Measurements from ENCODE around the gene SCAMP1.

Gene SCAMP1

DNA sequence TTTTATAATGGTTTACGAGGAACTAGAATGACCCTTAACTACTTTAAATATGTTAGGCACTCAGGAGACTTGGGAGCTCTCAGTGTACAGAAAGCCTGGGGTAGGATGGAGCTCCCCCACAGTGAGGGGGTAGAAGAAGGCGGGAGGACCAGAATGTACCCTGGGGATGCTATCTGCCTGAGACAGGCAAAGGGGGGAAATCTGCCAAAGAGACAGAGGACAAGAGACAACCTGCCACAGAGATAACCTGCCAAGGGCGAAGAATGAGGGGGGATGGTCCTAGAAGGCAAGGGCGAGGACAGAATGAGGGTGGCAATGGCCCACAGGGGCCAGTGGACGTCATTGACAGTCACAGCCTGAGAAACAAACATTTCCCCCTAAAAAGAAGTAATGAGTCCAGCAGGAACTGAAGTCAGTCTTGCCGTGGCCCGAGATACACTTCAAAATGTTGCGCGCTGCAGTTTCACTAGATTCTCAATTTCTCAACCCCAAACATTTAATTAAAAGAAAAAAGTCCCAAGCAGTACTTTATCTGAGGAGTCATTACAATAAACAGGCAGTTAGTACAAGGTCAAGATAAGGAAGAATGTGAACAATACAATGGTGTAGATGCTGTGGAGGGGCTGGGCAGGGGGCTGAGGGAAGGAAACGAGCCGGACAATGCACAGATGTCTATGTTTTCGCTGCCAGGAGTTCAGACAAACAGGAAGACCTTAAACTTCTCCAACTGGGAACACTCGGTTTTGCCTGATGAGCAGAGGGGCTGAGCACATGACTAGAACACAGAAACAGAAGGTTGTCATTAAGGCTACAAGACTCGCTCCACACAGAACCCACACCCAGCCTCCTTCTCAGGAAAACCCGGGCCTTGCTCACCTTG lies 163.1 kb downstream of the SCAMP1 start:
- H3K9me3 ChIP-seq = no peaks in the 10 kb centered on the region
- no peaks in the 10 kb centered on the region for H3K36me3 ChIP-seq
- TF ChIP-seq, protein P1, sequence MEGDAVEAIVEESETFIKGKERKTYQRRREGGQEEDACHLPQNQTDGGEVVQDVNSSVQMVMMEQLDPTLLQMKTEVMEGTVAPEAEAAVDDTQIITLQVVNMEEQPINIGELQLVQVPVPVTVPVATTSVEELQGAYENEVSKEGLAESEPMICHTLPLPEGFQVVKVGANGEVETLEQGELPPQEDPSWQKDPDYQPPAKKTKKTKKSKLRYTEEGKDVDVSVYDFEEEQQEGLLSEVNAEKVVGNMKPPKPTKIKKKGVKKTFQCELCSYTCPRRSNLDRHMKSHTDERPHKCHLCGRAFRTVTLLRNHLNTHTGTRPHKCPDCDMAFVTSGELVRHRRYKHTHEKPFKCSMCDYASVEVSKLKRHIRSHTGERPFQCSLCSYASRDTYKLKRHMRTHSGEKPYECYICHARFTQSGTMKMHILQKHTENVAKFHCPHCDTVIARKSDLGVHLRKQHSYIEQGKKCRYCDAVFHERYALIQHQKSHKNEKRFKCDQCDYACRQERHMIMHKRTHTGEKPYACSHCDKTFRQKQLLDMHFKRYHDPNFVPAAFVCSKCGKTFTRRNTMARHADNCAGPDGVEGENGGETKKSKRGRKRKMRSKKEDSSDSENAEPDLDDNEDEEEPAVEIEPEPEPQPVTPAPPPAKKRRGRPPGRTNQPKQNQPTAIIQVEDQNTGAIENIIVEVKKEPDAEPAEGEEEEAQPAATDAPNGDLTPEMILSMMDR (IDR thresholded peaks at IDR 0.05) = no peak
- H3K4me1 ChIP-seq (ENCODE audit: control insufficient read depth in 1 of 2, insufficient read depth in 1 of 2, low read depth in 1 of 2, low read length in 1 of 2) = no peaks in the 10 kb centered on the region
- H3K27me3 ChIP-seq = no peaks in the 10 kb centered on the region
- H3K27ac ChIP-seq = no peak overlapping the region
- no peak overlapping the region for H3K4me3 ChIP-seq (ENCODE audit: low read depth in 1 of 2, low read length in 1 of 2)

DNA sequence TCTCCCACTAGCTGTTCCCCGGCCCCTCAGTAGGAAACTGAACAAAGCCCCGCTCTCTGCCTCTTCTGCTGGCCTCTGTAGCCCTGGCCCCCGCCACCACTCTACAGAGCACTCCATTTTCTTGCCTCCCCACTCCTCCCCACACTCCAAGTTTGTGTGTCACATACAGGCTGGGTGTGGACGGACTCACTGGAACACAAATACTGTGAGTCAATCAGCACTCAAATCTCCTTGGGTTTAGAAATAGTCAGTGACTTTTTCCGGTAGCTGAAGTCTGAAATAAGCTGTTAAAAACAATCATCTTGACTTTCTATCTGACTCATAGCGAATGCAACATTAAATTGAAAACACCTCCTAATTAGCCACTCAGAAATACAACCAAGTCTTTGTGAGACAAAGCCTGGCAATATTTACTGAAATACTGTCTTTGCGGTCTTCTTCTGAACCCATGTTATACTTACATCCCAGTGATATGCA lies 165.7 kb downstream of the SCAMP1 start:
- Histone ChIP-seq H3K4me1 (ENCODE audit: control insufficient read depth in 1 of 2, insufficient read depth in 1 of 2, low read depth in 1 of 2, low read length in 1 of 2) (peaks cover 7 to 9% of the 10 kb centered on the region in 2 experiments), H3K27ac (no peak overlapping the region), H3K4me3 (ENCODE audit: low read depth in 1 of 2, low read length in 1 of 2) (no peak overlapping the region), H3K27me3 (no peaks in the 10 kb centered on the region), H3K9me3 (no peaks in the 10 kb centered on the region), H3K36me3 (no peaks in the 10 kb centered on the region)
- TF ChIP-seq, protein P1 (IDR thresholded peaks at IDR 0.05) = no peak

DNA sequence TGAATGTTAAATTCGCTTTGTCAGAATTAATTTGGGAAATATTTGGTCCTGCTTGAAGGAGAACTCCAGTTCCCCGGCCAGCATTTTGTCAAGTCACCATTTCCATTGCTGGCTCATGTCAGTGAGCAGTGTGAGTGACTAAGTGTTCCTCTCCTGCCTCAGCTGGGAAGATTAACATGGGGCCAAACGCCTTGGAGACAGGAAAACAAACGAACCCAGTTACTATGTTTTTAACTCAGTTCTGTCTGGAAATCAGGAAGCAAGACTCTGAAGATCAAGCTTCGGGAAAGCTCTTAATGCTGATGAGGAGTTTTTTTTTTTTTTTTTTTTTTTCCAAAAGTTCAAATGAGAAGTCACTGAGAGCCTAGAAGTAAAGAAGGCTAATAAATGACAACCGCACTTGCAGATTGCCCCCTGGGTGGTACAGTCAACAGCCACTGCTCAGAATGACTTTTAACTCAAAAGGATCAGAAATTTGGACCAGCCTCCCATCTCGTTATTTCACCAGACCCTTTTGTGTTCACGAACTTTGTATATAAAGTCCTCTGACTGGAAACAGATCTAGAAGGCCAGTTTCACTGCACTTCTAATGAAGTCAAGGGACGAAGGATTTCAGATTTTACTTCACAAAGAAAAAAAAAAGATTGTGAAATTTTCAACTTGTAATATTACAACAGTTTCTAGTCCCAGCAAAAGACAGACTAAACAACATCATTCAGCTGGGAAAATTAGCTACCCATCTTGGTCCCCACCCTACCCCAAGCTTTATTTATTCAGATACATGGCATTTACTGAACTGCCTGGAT lies 166.8 kb downstream of the SCAMP1 start:
- H3K4me3 ChIP-seq (ENCODE audit: low read depth in 1 of 2, low read length in 1 of 2) = no peak overlapping the region

DNA sequence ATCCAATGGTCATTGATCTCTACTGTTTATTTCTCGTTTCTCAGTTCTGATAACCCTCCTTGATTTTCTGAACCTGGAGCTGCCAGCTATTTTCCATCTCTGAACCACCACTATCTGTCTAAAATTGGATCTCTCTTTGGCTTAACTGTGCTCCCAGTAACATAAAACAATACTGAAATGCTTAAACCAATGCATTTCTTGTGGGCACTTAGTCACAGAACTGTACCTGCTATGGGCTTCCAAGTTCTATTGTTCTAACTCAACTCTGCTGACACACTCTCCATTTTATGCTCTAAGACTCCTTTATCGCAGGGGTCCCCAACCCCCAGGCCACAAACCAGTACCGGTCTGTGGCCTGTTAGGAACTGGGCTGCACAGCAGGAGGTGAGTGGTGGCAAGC lies 167.5 kb downstream of the SCAMP1 start:
- Histone ChIP-seq H3K36me3 (no peaks in the 10 kb centered on the region), H3K27ac (no peak overlapping the region), H3K27me3 (no peaks in the 10 kb centered on the region), H3K9me3 (no peaks in the 10 kb centered on the region), H3K4me1 (ENCODE audit: control insufficient read depth in 1 of 2, insufficient read depth in 1 of 2, low read depth in 1 of 2, low read length in 1 of 2) (peaks cover 7 to 9% of the 10 kb centered on the region in 2 experiments), H3K4me3 (ENCODE audit: low read depth in 1 of 2, low read length in 1 of 2) (no peak overlapping the region)
- TF ChIP-seq, protein P1 (IDR thresholded peaks at IDR 0.05) = no peak

More for the DNA sequence above, 166.8 kb downstream of the SCAMP1 start:
- TF ChIP-seq, protein P1 (IDR thresholded peaks at IDR 0.05) = no peak
- H3K36me3 ChIP-seq = no peaks in the 10 kb centered on the region
- H3K27me3 ChIP-seq = no peaks in the 10 kb centered on the region
- no peaks in the 10 kb centered on the region for H3K9me3 ChIP-seq
- H3K27ac ChIP-seq = no peak overlapping the region
- H3K4me1 ChIP-seq (ENCODE audit: control insufficient read depth in 1 of 2, insufficient read depth in 1 of 2, low read depth in 1 of 2, low read length in 1 of 2) = peaks cover 7 to 9% of the 10 kb centered on the region in 2 experiments

All from neutrophil (primary cell).